Heart right ventricle (tissue), 16 donors: Measurements from ENCODE around the gene EDC3. TPM values are rescaled to one million over a fixed set of nuclear protein-coding genes. Genes with fewer than 3 reads are reported as not detected.

Experiments
- ATAC-seq, 8 donors: fragments of 200-7000 bp; cut with Tn5 transposase; one replicate each; pipeline ENCODE4 v1.9.1; 2020; ENCODE audit warnings: mild to moderate bottlenecking in 8 of 8, moderate library complexity in 8 of 8, moderate number of reproducible peaks in 1 of 8
- DNase-seq, 2 donors: peaks; one replicate each; pipeline ENCODE4 v3.0.0-alpha.2; 2020
- H3K27ac ChIP-seq, 10 donors: fragments of 200-600 bp; sonication (generic) in 2 of 10; one replicate each; pipeline versions ENCODE4 v1.5.0 to v1.8.0; 2020 to 2022; ENCODE audit warnings: mild to moderate bottlenecking in 3 of 10
- H3K27me3 ChIP-seq, 7 donors: fragments of 200-600 bp; one replicate each; pipeline ENCODE4 v1.8.0; 2021 to 2022; ENCODE audit warnings: mild to moderate bottlenecking in 2 of 7
- H3K36me3 ChIP-seq, 9 donors: fragments of 200-600 bp; sonication (generic) in 1 of 9; one replicate each; pipeline versions ENCODE4 v1.5.0 to v1.8.0; 2020 to 2022; ENCODE audit warnings: mild to moderate bottlenecking in 2 of 9
- H3K4me1 ChIP-seq, 9 donors: fragments of 200-600 bp; sonication (generic) in 1 of 9; one replicate each; pipeline versions ENCODE4 v1.5.0 to v1.8.0; 2020 to 2022; ENCODE audit warnings: mild to moderate bottlenecking in 4 of 9
- H3K4me3 ChIP-seq, 10 donors: fragments of 200-600 bp; sonication (generic) in 2 of 10; one replicate each; pipeline versions ENCODE4 v1.5.0 to v1.8.0; 2020 to 2022; ENCODE audit warnings: mild to moderate bottlenecking in 7 of 10, moderate library complexity in 2 of 10
- H3K9me3 ChIP-seq, 11 donors: fragments of 200-600 bp in 10 of 11; sonication (generic) in 2 of 11; one replicate each; pipeline versions ENCODE4 v1.5.0 to v1.8.0; 2013 to 2022; ENCODE audit warnings: mild to moderate bottlenecking in 2 of 11, control low read depth in 1 of 11, moderate library complexity in 1 of 11
- WGBS, 2 donors: extraction: QIAGEN DNeasy Blood & Tissue Kit; methylation state at CpG; one replicate each; pipeline ENCODE4 v1.1.7; 2013; ENCODE audit warnings: inconsistent platforms in 1 of 2; 5-methylcytosine and 5-hydroxymethylcytosine counted together
- intact Hi-C, 10 donors: fragments of 100-400 bp; cut with DNase I; formaldehyde crosslinking; loops; one replicate each; pipeline versions ENCODE4 v1.11.1 to v1.14.2; 2022
- polyA plus RNA-seq, 2 donors: library from polyadenylated mRNA; stranded (reverse); fragments of 200-250 nt; gene quantifications; one replicate each; pipeline ENCODE4 v1.2.3, GENCODE V29; 2013
- total RNA-seq, 10 donors: library from RNA; stranded (reverse); fragmentation: NEBNext Ultra II Directional in 3 of 10; extraction: Animal tissue kit (Norgen Biotek cat#: 25700) in 3 of 10; gene quantifications; one replicate each; pipeline versions ENCODE4 v1.2.1 to v1.2.4, GENCODE V29; 2021 to 2023
- TF ChIP-seq, protein P1 (sequence below), 9 donors: fragments of 200-600 bp; sonication (generic) in 2 of 9; IDR thresholded peaks; one replicate each; pipeline versions ENCODE4 v1.5.0 to v1.8.0; 2021 to 2022; ENCODE audit warnings: antibody characterized with exemption in 9 of 9, mild to moderate bottlenecking in 5 of 9, moderate library complexity in 1 of 9
- donor health status: Arrhythmogenic right ventricular cardiomyopathy.
- donor health status: ischemic (EF 13 %, LVEDD 7.1; RV severe dilation, severe dysfunction).
- donor health status: healthy with polysubstance abuse.
- donor health status: DM: no; HTN: yes; CAD: no.
- donor health status: DM: no; HTN: no; CAD: no.
- donor health status: ischemic (EF 25% LVEDD 6.9; RV normal size, moderate dysfunction).
- donor health status: ischemic (EF 25% LVEDD 5.7; RV mildly dilated, moderate dysfunction).
- donor health status: healthy.
- donor health status: DM: yes; HTN: yes; CAD: no.
- donor health status: Ischemic cardiomyopathy.
- donor health status: ischemic (EF 35%, LVEDD 5.7; RV mildly dilated, moderate dysfunction).
- donor health status: nonischemic (EF 11% LVEDD 7.7; RV severe dilation, severe dysfunction).
- donor health status: DM: yes; HTN: yes; CAD: no.
- donor health status: PGD.
- donor health status: ischemic (EF 29% LVEDD 5.4; RV normal size, mild dysfunction).
- donor health status: nonischemic (EF 23%, LVEDD 6.1; RV moderate dilation, normal function).

Gene EDC3
- total and polyA plus RNA-seq, 12 donors = 10.4 to 18.1 (median 15.5) TPM

DNA sequence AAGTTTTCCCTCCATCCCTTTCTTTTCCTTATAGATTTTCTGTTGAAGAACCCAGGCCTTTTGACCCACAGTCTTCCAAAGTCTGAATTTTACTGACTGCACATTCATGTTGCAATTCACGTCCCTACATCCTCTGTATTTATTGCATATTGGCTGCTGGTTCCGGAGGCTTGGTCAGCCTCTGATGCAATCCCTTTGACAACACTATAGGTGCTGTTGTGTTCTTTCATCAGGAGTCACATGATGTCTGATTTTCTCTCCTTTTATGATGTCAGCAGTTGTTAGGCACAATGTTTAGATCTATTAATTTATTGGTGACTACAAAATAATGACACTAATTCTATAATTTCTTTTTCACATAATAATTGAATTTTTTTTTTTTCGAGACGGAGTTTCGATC lies 20.8 kb upstream of the EDC3 start:
- 87 to 90% methylated on average over 5 of the region's 5 CpGs for WGBS, 2 donors
- TF ChIP-seq, protein P1, sequence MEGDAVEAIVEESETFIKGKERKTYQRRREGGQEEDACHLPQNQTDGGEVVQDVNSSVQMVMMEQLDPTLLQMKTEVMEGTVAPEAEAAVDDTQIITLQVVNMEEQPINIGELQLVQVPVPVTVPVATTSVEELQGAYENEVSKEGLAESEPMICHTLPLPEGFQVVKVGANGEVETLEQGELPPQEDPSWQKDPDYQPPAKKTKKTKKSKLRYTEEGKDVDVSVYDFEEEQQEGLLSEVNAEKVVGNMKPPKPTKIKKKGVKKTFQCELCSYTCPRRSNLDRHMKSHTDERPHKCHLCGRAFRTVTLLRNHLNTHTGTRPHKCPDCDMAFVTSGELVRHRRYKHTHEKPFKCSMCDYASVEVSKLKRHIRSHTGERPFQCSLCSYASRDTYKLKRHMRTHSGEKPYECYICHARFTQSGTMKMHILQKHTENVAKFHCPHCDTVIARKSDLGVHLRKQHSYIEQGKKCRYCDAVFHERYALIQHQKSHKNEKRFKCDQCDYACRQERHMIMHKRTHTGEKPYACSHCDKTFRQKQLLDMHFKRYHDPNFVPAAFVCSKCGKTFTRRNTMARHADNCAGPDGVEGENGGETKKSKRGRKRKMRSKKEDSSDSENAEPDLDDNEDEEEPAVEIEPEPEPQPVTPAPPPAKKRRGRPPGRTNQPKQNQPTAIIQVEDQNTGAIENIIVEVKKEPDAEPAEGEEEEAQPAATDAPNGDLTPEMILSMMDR (IDR thresholded peaks at IDR 0.05) = no peak
- Histone ChIP-seq H3K27me3 (no peaks in the 10 kb centered on the region), H3K9me3 (no peaks in the 10 kb centered on the region), H3K4me1 (no peaks in the 10 kb centered on the region), H3K27ac (no peak overlapping the region), H3K4me3 (no peak overlapping the region), H3K36me3 (no peaks in the 10 kb centered on the region)
- intact Hi-C loops = no loop called here
- DNase-seq (no peak), ATAC-seq (no peak)

DNA sequence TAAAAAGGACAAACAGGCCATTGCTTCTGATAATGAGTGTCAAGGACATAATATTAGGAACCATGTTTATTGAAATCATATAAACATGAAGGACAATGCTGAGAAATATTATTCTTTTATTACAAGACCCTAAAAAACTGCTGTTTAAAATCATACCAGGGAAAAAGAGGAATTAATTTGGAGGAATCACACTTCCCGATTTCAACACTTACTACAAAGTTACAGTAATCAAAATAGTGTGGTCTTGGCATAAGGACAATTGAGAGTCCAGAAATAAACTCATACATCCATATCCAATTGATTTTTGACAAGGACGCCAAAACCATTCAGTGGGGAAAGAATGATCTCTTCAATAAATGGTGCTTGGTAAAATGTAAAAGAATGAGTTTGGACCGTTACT lies 16.5 kb upstream of the EDC3 start:
- ATAC-seq = no peak
- H3K27me3 ChIP-seq = no peaks in the 10 kb centered on the region
- no peak overlapping the region for H3K27ac ChIP-seq
- H3K36me3 ChIP-seq = no peaks in the 10 kb centered on the region
- H3K4me3 ChIP-seq = no peak overlapping the region
- no peaks in the 10 kb centered on the region for H3K9me3 ChIP-seq
- WGBS, 2 donors = 82 to 84% methylated on average over 3 of the region's 3 CpGs
- DNase-seq = no peak
- peaks cover 0 to 13% (median 0%) of the 10 kb centered on the region in 9 donors for H3K4me1 ChIP-seq
- intact Hi-C loops = no loop called here
- TF ChIP-seq, protein P1 (IDR thresholded peaks at IDR 0.05) = no peak

DNA sequence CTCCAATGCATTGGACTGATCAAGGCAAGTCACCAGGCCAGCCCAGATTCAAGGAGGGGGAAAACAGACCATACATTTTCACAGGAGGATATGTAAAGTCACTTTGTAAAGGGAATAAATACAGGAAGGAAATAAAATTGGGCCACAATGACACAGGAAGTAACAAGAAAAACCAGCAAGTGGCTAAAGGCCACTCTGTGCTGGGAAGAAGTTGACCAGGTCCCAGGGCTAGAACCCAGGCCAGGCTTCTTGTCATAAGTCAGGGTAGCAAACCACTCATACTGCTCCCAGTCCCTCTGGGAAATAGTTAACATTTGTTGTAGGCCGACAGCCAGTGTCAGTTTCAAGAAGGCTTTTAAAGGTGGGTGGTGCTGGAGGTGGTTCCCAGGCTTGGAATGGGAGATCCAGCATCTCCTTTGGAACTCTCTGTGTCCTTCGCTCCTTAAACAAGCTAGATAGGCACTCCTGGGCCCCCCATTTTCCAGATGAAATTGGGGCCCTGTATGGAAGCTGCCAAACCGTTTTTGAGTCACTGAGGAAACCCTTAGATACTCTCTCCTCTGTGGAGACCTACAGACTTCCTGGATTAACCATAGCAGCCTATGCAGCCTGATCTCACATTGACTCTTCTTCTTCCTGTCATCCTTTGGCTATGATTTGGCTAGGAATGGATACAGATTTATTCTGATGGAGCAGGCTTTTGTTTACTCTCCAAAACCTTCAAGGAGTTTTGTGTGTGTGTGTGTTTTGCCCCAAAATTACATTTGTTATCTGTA lies 14.7 kb upstream of the EDC3 start:
- Histone ChIP-seq H3K9me3 (no peaks in the 10 kb centered on the region), H3K4me3 (no peak overlapping the region), H3K27me3 (peaks cover 0 to 8% (median 0%) of the 10 kb centered on the region in 7 donors), H3K27ac (peak overlapping the region in 2 of 10 donors; percentile 7 to 50), H3K36me3 (no peaks in the 10 kb centered on the region), H3K4me1 (peaks cover 0 to 13% (median 0%) of the 10 kb centered on the region in 9 donors)
- no peak for DNase-seq
- WGBS, 2 donors = 41 to 46% methylated on average over 3 of the region's 3 CpGs
- intact Hi-C loops = no loop called here
- ATAC-seq = no peak
- TF ChIP-seq, protein P1 (IDR thresholded peaks at IDR 0.05) = no peak

DNA sequence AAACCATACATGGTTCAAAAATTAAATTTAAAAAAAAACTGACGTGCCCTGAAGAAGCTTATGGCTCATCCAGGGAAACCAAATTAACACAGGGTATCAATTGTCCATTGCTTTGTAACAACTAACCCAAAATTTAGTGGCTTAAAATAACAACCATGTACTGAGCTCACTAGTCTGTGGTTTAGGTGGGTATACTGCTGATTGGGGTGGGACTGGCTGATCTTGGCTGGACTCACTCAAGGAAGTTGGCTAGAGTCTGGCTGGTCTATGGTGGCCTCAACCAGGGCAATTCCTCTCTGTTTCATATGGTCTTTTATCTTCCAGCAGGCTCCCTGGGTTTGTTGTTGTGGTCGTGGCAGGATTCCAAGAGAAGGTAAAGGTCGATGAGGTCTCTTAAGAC lies 14.1 kb upstream of the EDC3 start:
- peak overlapping the region in 2 of 10 donors; percentile 7 to 50 for H3K27ac ChIP-seq
- H3K4me3 ChIP-seq = no peak overlapping the region
- no peaks in the 10 kb centered on the region for H3K9me3 ChIP-seq
- ATAC-seq (no peak), DNase-seq (no peak)
- H3K4me1 ChIP-seq = peaks cover 0 to 13% (median 0%) of the 10 kb centered on the region in 9 donors
- intact Hi-C loops = loop anchor here in 1 of 10 donors (10.0 kb wide), 1 partner anchor 1065 kb away; no protein-coding TSS in a partner anchor
- H3K27me3 ChIP-seq = peaks cover 0 to 13% (median 0%) of the 10 kb centered on the region in 7 donors
- TF ChIP-seq, protein P1 (IDR thresholded peaks at IDR 0.05) = no peak
- H3K36me3 ChIP-seq = no peaks in the 10 kb centered on the region
- WGBS, 2 donors = 62 to 70% methylated on average over 3 of the region's 3 CpGs
